ENCODE measurements around the gene CDC25A.

- TF ChIP-seq, protein P1, sequence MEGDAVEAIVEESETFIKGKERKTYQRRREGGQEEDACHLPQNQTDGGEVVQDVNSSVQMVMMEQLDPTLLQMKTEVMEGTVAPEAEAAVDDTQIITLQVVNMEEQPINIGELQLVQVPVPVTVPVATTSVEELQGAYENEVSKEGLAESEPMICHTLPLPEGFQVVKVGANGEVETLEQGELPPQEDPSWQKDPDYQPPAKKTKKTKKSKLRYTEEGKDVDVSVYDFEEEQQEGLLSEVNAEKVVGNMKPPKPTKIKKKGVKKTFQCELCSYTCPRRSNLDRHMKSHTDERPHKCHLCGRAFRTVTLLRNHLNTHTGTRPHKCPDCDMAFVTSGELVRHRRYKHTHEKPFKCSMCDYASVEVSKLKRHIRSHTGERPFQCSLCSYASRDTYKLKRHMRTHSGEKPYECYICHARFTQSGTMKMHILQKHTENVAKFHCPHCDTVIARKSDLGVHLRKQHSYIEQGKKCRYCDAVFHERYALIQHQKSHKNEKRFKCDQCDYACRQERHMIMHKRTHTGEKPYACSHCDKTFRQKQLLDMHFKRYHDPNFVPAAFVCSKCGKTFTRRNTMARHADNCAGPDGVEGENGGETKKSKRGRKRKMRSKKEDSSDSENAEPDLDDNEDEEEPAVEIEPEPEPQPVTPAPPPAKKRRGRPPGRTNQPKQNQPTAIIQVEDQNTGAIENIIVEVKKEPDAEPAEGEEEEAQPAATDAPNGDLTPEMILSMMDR (conservative IDR thresholded peaks at IDR 0.05; ENCODE audit: low read depth in 2 of 2), result no peak
- TF ChIP-seq CREB1 (CRISPR knock-in tag; IDR thresholded peaks at IDR 0.05; ENCODE audit: low read depth) (no peak), REST (IDR thresholded peaks at IDR 0.05; ENCODE audit: unreplicated experiment) (no peak), ZNF114 (CRISPR knock-in tag; IDR thresholded peaks at IDR 0.05) (no peak), EZH2 (IDR thresholded peaks at IDR 0.05; ENCODE audit: low read depth, unreplicated experiment) (no peak), POLR2AphosphoS5 (IDR thresholded peaks at IDR 0.05; ENCODE audit: low read depth) (no peak), NANOG (IDR thresholded peaks at IDR 0.05; ENCODE audit: borderline replicate concordance) (no peak), EZH2phosphoT487 (IDR thresholded peaks at IDR 0.05; ENCODE audit: unreplicated experiment) (no peak), JUNB (IDR thresholded peaks at IDR 0.05; ENCODE audit: unreplicated experiment) (no peak), STAT1 (IDR thresholded peaks at IDR 0.05; ENCODE audit: unreplicated experiment) (no peak), ZNF331 (CRISPR knock-in tag; IDR thresholded peaks at IDR 0.05; ENCODE audit: low read depth) (no peak)
- TF ChIP-seq, protein P2, sequence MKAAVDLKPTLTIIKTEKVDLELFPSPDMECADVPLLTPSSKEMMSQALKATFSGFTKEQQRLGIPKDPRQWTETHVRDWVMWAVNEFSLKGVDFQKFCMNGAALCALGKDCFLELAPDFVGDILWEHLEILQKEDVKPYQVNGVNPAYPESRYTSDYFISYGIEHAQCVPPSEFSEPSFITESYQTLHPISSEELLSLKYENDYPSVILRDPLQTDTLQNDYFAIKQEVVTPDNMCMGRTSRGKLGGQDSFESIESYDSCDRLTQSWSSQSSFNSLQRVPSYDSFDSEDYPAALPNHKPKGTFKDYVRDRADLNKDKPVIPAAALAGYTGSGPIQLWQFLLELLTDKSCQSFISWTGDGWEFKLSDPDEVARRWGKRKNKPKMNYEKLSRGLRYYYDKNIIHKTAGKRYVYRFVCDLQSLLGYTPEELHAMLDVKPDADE (IDR thresholded peaks at IDR 0.05), result no peak
- TF ChIP-seq, protein P3, sequence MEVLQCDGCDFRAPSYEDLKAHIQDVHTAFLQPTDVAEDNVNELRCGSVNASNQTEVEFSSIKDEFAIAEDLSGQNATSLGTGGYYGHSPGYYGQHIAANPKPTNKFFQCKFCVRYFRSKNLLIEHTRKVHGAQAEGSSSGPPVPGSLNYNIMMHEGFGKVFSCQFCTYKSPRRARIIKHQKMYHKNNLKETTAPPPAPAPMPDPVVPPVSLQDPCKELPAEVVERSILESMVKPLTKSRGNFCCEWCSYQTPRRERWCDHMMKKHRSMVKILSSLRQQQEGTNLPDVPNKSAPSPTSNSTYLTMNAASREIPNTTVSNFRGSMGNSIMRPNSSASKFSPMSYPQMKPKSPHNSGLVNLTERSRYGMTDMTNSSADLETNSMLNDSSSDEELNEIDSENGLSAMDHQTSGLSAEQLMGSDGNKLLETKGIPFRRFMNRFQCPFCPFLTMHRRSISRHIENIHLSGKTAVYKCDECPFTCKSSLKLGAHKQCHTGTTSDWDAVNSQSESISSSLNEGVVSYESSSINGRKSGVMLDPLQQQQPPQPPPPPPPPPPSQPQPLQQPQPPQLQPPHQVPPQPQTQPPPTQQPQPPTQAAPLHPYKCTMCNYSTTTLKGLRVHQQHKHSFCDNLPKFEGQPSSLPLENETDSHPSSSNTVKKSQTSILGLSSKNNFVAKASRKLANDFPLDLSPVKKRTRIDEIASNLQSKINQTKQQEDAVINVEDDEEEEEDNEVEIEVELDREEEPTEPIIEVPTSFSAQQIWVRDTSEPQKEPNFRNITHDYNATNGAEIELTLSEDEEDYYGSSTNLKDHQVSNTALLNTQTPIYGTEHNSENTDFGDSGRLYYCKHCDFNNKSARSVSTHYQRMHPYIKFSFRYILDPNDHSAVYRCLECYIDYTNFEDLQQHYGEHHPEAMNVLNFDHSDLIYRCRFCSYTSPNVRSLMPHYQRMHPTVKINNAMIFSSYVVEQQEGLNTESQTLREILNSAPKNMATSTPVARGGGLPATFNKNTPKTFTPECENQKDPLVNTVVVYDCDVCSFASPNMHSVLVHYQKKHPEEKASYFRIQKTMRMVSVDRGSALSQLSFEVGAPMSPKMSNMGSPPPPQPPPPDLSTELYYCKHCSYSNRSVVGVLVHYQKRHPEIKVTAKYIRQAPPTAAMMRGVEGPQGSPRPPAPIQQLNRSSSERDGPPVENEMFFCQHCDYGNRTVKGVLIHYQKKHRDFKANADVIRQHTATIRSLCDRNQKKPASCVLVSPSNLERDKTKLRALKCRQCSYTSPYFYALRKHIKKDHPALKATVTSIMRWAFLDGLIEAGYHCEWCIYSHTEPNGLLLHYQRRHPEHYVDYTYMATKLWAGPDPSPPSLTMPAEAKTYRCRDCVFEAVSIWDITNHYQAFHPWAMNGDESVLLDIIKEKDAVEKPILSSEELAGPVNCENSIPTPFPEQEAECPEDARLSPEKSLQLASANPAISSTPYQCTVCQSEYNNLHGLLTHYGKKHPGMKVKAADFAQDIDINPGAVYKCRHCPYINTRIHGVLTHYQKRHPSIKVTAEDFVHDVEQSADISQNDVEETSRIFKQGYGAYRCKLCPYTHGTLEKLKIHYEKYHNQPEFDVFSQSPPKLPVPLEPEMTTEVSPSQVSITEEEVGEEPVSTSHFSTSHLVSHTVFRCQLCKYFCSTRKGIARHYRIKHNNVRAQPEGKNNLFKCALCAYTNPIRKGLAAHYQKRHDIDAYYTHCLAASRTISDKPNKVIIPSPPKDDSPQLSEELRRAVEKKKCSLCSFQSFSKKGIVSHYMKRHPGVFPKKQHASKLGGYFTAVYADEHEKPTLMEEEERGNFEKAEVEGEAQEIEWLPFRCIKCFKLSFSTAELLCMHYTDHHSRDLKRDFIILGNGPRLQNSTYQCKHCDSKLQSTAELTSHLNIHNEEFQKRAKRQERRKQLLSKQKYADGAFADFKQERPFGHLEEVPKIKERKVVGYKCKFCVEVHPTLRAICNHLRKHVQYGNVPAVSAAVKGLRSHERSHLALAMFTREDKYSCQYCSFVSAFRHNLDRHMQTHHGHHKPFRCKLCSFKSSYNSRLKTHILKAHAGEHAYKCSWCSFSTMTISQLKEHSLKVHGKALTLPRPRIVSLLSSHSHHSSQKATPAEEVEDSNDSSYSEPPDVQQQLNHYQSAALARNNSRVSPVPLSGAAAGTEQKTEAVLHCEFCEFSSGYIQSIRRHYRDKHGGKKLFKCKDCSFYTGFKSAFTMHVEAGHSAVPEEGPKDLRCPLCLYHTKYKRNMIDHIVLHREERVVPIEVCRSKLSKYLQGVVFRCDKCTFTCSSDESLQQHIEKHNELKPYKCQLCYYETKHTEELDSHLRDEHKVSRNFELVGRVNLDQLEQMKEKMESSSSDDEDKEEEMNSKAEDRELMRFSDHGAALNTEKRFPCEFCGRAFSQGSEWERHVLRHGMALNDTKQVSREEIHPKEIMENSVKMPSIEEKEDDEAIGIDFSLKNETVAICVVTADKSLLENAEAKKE (CRISPR knock-in tag; IDR thresholded peaks at IDR 0.05), result no peak
These were observed 52.4 kb downstream of the CDC25A start for GRCh38 chr3:48135552-48136495.

All from GM23338 (cell line).